NCI-H1436 treated with DMSO at 0.1 percent for 48 hours (cell line): ENCODE measurements around the gene BACH1.

ENCODE experiments used
- DNase-seq: peaks from one replicate; lab custom pipeline; 2025; lab: John Stamatoyannopoulos, UW

BACH1 gene

GRCh38 chr21:29382030-29382654, 83.4 kb downstream of the BACH1 start:
- no peak for DNase-seq

GRCh38 chr21:29384683-29385359, 86.1 kb downstream of the BACH1 start:
- no peak for DNase-seq

- no peak for DNase-seq
These were observed 87.3 kb downstream of the BACH1 start for GRCh38 chr21:29385934-29386520.

GRCh38 chr21:29386803-29387202, 88.1 kb downstream of the BACH1 start:
- DNase-seq: no peak

- DNase-seq: no peak
These were observed 88.9 kb downstream of the BACH1 start for GRCh38 chr21:29387598-29387997.

GRCh38 chr21:29389136-29389535, 90.4 kb downstream of the BACH1 start:
- DNase-seq: no peak

GRCh38 chr21:29390778-29391177, 92.1 kb downstream of the BACH1 start:
- DNase-seq: no peak

- no peak for DNase-seq
These were observed 95.3 kb downstream of the BACH1 start for GRCh38 chr21:29394051-29394450.
